Spleen (tissue), 7 donors: ENCODE measurements around the gene PLAAT5.

Source experiments
- CTCF ChIP-seq, 11 experiments: fragments of 200-600 bp in 7 of 11; fragments of 450-650 bp in 4 of 11; sonication (generic) in 4 of 11; IDR thresholded peaks in 8 of 11; conservative IDR thresholded peaks in 3 of 11; 1 replicate in 7 of 11; 2 replicates in 4 of 11; pipeline versions ENCODE4 v1.4.0 to v1.8.0; 2016 to 2021; ENCODE audit warnings: antibody characterized with exemption in 11 of 11, inconsistent platforms in 4 of 11, mild to moderate bottlenecking in 1 of 11
- POLR2A ChIP-seq, 3 donors: fragments of 450-650 bp; IDR thresholded peaks; one replicate each; pipeline ENCODE4 v1.5.1; 2017; ENCODE audit warnings: antibody characterized with exemption in 3 of 3, mild to moderate bottlenecking in 1 of 3
- POLR2AphosphoS5 ChIP-seq, 3 donors: sonication (generic); formaldehyde crosslinking; IDR thresholded peaks; one replicate each; pipeline ENCODE4 v1.5.1; 2017; ENCODE audit warnings: antibody characterized with exemption in 3 of 3
- donor health status: DM: no; HTN: no; CAD: no; lungs with moderate emphysema.
- donor health status: DM: no; HTN: no; CAD: no.
- donor health status: DM: no; HTN: no; CAD: no.

DNA sequence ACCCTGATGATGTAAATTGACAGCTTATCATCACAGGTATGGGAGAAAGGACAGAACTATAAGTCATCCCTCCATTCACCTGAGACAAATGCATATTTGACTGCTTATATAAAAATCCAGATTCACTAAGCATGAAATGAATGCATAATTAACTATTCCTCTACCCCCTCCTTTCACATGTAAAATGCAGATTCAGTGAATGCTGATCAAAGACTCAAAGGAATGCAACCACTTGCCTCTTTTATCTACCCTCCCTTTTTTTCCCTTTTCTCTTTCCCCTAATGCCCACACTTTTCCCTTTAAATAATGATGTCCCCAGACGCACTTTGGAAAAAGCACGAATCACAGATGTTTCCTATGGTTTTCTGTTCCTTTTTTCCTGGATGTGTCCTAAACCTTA is 41.1 kb upstream of the PLAAT5 start:
- TF ChIP-seq CTCF (IDR thresholded peaks at IDR 0.05 in 8 of 11, conservative IDR thresholded peaks at IDR 0.05 in 3 of 11) (no peak), POLR2AphosphoS5 (IDR thresholded peaks at IDR 0.05) (no peak), POLR2A (IDR thresholded peaks at IDR 0.05) (no peak)
